Activated naive CD8-positive, alpha-beta T cell treated with anti-CD3 and anti-CD28 coated beads, Interleukin-2, amount 10 ng/mL, durations not matched to agents 7 days and 5 days (primary cell): ENCODE results near the gene CLEC20A. TPM values are rescaled to one million over a fixed set of nuclear protein-coding genes. Genes with fewer than 3 reads are reported as not detected.

ENCODE experiments used
- ATAC-seq: fragments of 150-1000 bp; cut with Tn5 transposase; one replicate; pipeline ENCODE4 v1.10.0; 2021; ENCODE audit warnings: low read depth, moderate library complexity
- POLR2A ChIA-PET: fragments of 350-600 bp; sonication (Branson Sonifier 250); formaldehyde crosslinking; loops from one replicate; lab custom pipeline; 2021; ENCODE audit warnings: antibody characterized with exemption; lab: Charles Lee
- DNase-seq: peaks from one replicate; pipeline ENCODE4 v3.0.0; 2021
- H3K27ac Mint-ChIP-seq: one replicate; pipeline ENCODE4 v1.8.0; 2022; ENCODE audit warnings: mild to moderate bottlenecking, mixed read lengths
- H3K27me3 Mint-ChIP-seq: one replicate; pipeline ENCODE4 v1.8.0; 2022; ENCODE audit warnings: mild to moderate bottlenecking, moderate library complexity, mixed read lengths
- H3K36me3 Mint-ChIP-seq: one replicate; pipeline ENCODE4 v1.8.0; 2021; ENCODE audit warnings: mild to moderate bottlenecking, mixed read lengths
- H3K4me1 Mint-ChIP-seq: one replicate; pipeline ENCODE4 v1.8.0; 2021; ENCODE audit warnings: mixed read lengths
- H3K4me3 Mint-ChIP-seq: one replicate; pipeline ENCODE4 v1.8.0; 2022; ENCODE audit warnings: mild to moderate bottlenecking, moderate library complexity, mixed read lengths
- H3K9me3 Mint-ChIP-seq: one replicate; pipeline ENCODE4 v1.8.0; 2021; ENCODE audit warnings: mixed read lengths
- total RNA-seq, 2 experiments: library from RNA; stranded (reverse); gene quantifications; one replicate each; pipeline ENCODE4 v1.2.3, GENCODE V29; 2021

Gene CLEC20A
- not detected for total RNA-seq

- H3K36me3 Mint-ChIP-seq = no peaks in the 10 kb centered on the region
- no peak within 1 kb of the TSS for H3K4me3 Mint-ChIP-seq
- H3K27me3 Mint-ChIP-seq = peaks cover under 1% of the 10 kb centered on the region
- ATAC-seq = no peak
- H3K4me1 Mint-ChIP-seq = no peaks in the 10 kb centered on the region
- H3K27ac Mint-ChIP-seq = no peak within 1 kb of the TSS
- POLR2A ChIA-PET = no interaction called here
- no peaks in the 10 kb centered on the region for H3K9me3 Mint-ChIP-seq
- DNase-seq = no peak
Observed at GRCh38 chr1:178496410-178497135, at the start of gene CLEC20A. TSS of gene CLEC20A (minus strand) at chr1:178496964. CDS start at chr1:178496939, 25 bp downstream.

GRCh38 chr1:178544531-178544930 is 47.8 kb upstream of the CLEC20A start:
- Mint-ChIP-seq H3K27ac (no peak overlapping the region), H3K36me3 (no peaks in the 10 kb centered on the region), H3K4me1 (peaks cover 5% of the 10 kb centered on the region), H3K4me3 (no peak overlapping the region), H3K9me3 (no peaks in the 10 kb centered on the region), H3K27me3 (no peaks in the 10 kb centered on the region)
- POLR2A ChIA-PET = no interaction called here
- ATAC-seq (no peak), DNase-seq (no peak)

- POLR2A ChIA-PET = interaction anchor here (1.3 kb wide), 1 partner anchor 10 kb away, joined by 5 read pairs; no protein-coding TSS in a partner anchor
- peaks cover 5% of the 10 kb centered on the region for H3K4me1 Mint-ChIP-seq
- no peaks in the 10 kb centered on the region for H3K9me3 Mint-ChIP-seq
- no peak for ATAC-seq
- peak overlapping the region; percentile 70 for H3K27ac Mint-ChIP-seq
- H3K27me3 Mint-ChIP-seq = no peaks in the 10 kb centered on the region
- H3K36me3 Mint-ChIP-seq = no peaks in the 10 kb centered on the region
- H3K4me3 Mint-ChIP-seq = peak overlapping the region; percentile 90
- peak; percentile 38 for DNase-seq
Observed at GRCh38 chr1:178543290-178543607, 46.5 kb upstream of the CLEC20A start.

- H3K27me3 Mint-ChIP-seq = no peaks in the 10 kb centered on the region
- no peaks in the 10 kb centered on the region for H3K36me3 Mint-ChIP-seq
- peak overlapping the region; percentile 87 for H3K27ac Mint-ChIP-seq
- no peaks in the 10 kb centered on the region for H3K9me3 Mint-ChIP-seq
- POLR2A ChIA-PET = interaction anchor here (0.7 to 1.3 kb wide), 3 partner anchors 10 to 461 kb away, joined by 3 to 5 read pairs (median 3); partner anchors contain the start of gene RALGPS2
- peak overlapping the region; percentile 90 for H3K4me3 Mint-ChIP-seq
- ATAC-seq = peak; percentile 90
- peak; percentile 98 for DNase-seq
- peaks cover 5% of the 10 kb centered on the region for H3K4me1 Mint-ChIP-seq
Observed at GRCh38 chr1:178542554-178543289, 46.0 kb upstream of the CLEC20A start.

GRCh38 chr1:178541829-178542553 is 45.2 kb upstream of the CLEC20A start:
- POLR2A ChIA-PET = interaction anchor here (0.7 to 1.3 kb wide), 3 partner anchors 9 to 462 kb away, joined by 3 to 5 read pairs (median 3); partner anchors contain the start of gene RALGPS2
- DNase-seq (peak; percentile 70), ATAC-seq (peak; percentile 70)
- H3K4me1 Mint-ChIP-seq = peaks cover 5% of the 10 kb centered on the region
- peak overlapping the region; percentile 90 for H3K4me3 Mint-ChIP-seq
- no peaks in the 10 kb centered on the region for H3K27me3 Mint-ChIP-seq
- H3K36me3 Mint-ChIP-seq = no peaks in the 10 kb centered on the region
- no peaks in the 10 kb centered on the region for H3K9me3 Mint-ChIP-seq
- H3K27ac Mint-ChIP-seq = peak overlapping the region; percentile 87

- Mint-ChIP-seq H3K4me3 (peak overlapping the region; percentile 90), H3K36me3 (no peaks in the 10 kb centered on the region), H3K4me1 (peaks cover 5% of the 10 kb centered on the region), H3K9me3 (no peaks in the 10 kb centered on the region), H3K27me3 (no peaks in the 10 kb centered on the region), H3K27ac (peak overlapping the region; percentile 87)
- no peak for DNase-seq
- ATAC-seq = no peak
- POLR2A ChIA-PET = no interaction called here
Observed at GRCh38 chr1:178541379-178541778, 44.6 kb upstream of the CLEC20A start.

GRCh38 chr1:178540646-178541045 is 43.9 kb upstream of the CLEC20A start:
- DNase-seq (no peak), ATAC-seq (no peak)
- H3K9me3 Mint-ChIP-seq = no peaks in the 10 kb centered on the region
- peaks cover 5% of the 10 kb centered on the region for H3K4me1 Mint-ChIP-seq
- no peak overlapping the region for H3K4me3 Mint-ChIP-seq
- POLR2A ChIA-PET = no interaction called here
- no peaks in the 10 kb centered on the region for H3K27me3 Mint-ChIP-seq
- no peak overlapping the region for H3K27ac Mint-ChIP-seq
- no peaks in the 10 kb centered on the region for H3K36me3 Mint-ChIP-seq

- no peak for DNase-seq
- Mint-ChIP-seq H3K4me1 (peaks cover 5% of the 10 kb centered on the region), H3K4me3 (no peak overlapping the region), H3K27me3 (no peaks in the 10 kb centered on the region), H3K27ac (no peak overlapping the region), H3K36me3 (no peaks in the 10 kb centered on the region), H3K9me3 (no peaks in the 10 kb centered on the region)
- ATAC-seq = no peak
- POLR2A ChIA-PET = no interaction called here
Observed at GRCh38 chr1:178540204-178540603, 43.4 kb upstream of the CLEC20A start.

- H3K27me3 Mint-ChIP-seq = no peaks in the 10 kb centered on the region
- H3K36me3 Mint-ChIP-seq = no peaks in the 10 kb centered on the region
Observed at GRCh38 chr1:178539291-178539690, 42.5 kb upstream of the CLEC20A start.

GRCh38 chr1:178538192-178538916 is 41.6 kb upstream of the CLEC20A start:
- H3K4me3 Mint-ChIP-seq = no peak overlapping the region
- no peak for DNase-seq
- peaks cover 5% of the 10 kb centered on the region for H3K4me1 Mint-ChIP-seq
- no peaks in the 10 kb centered on the region for H3K9me3 Mint-ChIP-seq
- POLR2A ChIA-PET = no interaction called here
- H3K27me3 Mint-ChIP-seq = no peaks in the 10 kb centered on the region
- H3K36me3 Mint-ChIP-seq = no peaks in the 10 kb centered on the region
- H3K27ac Mint-ChIP-seq = no peak overlapping the region
- no peak for ATAC-seq

More at GRCh38 chr1:178539291-178539690, 42.5 kb upstream of the CLEC20A start:
- Mint-ChIP-seq H3K27ac (no peak overlapping the region), H3K4me3 (no peak overlapping the region), H3K4me1 (peaks cover 5% of the 10 kb centered on the region), H3K9me3 (no peaks in the 10 kb centered on the region)
- no peak for DNase-seq
- POLR2A ChIA-PET = no interaction called here
- no peak for ATAC-seq

- H3K27me3 Mint-ChIP-seq = no peaks in the 10 kb centered on the region
- ATAC-seq (no peak), DNase-seq (no peak)
- H3K27ac Mint-ChIP-seq = no peak overlapping the region
- peaks cover 2% of the 10 kb centered on the region for H3K4me1 Mint-ChIP-seq
- no peaks in the 10 kb centered on the region for H3K9me3 Mint-ChIP-seq
- no peaks in the 10 kb centered on the region for H3K36me3 Mint-ChIP-seq
- POLR2A ChIA-PET = no interaction called here
- no peak overlapping the region for H3K4me3 Mint-ChIP-seq
Observed at GRCh38 chr1:178537382-178538090, 40.8 kb upstream of the CLEC20A start.

- no peaks in the 10 kb centered on the region for H3K27me3 Mint-ChIP-seq
- ATAC-seq (no peak), DNase-seq (no peak)
- no peak overlapping the region for H3K4me3 Mint-ChIP-seq
- no peaks in the 10 kb centered on the region for H3K36me3 Mint-ChIP-seq
- H3K4me1 Mint-ChIP-seq = peaks cover 2% of the 10 kb centered on the region
- H3K9me3 Mint-ChIP-seq = no peaks in the 10 kb centered on the region
- POLR2A ChIA-PET = no interaction called here
- H3K27ac Mint-ChIP-seq = no peak overlapping the region
Observed at GRCh38 chr1:178536844-178537371, 40.1 kb upstream of the CLEC20A start.
